SH-SY5Y (cell line): ENCODE results near the gene PHKB.

Experiments
- GATA2 ChIP-seq: IDR thresholded peaks from 2 replicates; pipeline ENCODE4 v1.6.1; 2011; ENCODE audit warnings: mild to moderate bottlenecking, low read depth, low read length
- GATA3 ChIP-seq: IDR thresholded peaks from 2 replicates; pipeline ENCODE4 v1.6.1; 2011; ENCODE audit warnings: low read depth, mild to moderate bottlenecking, low read length, moderate library complexity

DNA sequence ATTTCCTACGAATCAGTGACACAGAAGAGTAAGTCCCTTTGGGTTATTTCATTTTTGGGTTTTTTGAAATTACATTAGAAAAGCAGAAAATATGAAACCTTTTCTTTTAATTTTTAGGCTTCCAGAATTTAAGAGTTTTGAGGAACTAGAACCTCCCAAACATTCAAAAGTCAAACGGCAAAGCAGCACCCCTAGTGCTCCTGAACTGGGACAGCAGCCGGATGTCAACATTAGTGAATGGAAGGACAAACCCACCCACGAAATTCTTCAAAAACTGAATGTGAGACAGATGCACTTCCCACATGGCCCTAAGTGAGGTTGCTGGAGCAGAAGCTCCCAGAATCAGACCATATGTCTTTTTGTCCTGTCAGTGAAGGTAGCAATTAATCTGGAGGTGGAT is 199.4 kb downstream of the PHKB start:
- TF ChIP-seq GATA3 (no peak), GATA2 (no peak)
